Body of pancreas (tissue), 4 donors: ENCODE results near the gene SULT1C4. TPM values are rescaled to one million over a fixed set of nuclear protein-coding genes. Genes with fewer than 3 reads are reported as not detected.
A peak's percentile ranks its signal among the peaks of the same experiment; 100 is the strongest.

Experiments used
- ATAC-seq: fragments of 150-250 bp; one replicate; pipeline ENCODE4 v1.9.1; 2016
- DNase-seq, 4 donors: peaks; one replicate each; pipeline ENCODE4 v3.0.0-alpha.2; 2019
- H3K27ac ChIP-seq, 4 donors: fragments of 200-600 bp; sonication (generic); 1 replicate in 3 of 4; 2 replicates in 1 of 4; pipeline versions ENCODE4 v1.5.1 to v1.6.1; 2016 to 2019; ENCODE audit warnings: mild to moderate bottlenecking in 1 of 4, mixed read lengths in 1 of 4, moderate library complexity in 1 of 4
- H3K27me3 ChIP-seq, 2 donors: fragments of 200-600 bp; sonication (generic); one replicate each; pipeline ENCODE4 v1.6.0; 2016; ENCODE audit warnings: mild to moderate bottlenecking in 1 of 2
- H3K36me3 ChIP-seq, 2 donors: fragments of 200-600 bp; sonication (generic); replicated peaks in 1 of 2; 2 replicates each; pipeline ENCODE4 v1.5.1; 2016; ENCODE audit warnings: low read depth in 2 of 2; ENCODE audit not compliant: insufficient read depth in 1 of 2
- H3K4me1 ChIP-seq: fragments of 200-600 bp; sonication (generic); one replicate; pipeline ENCODE4 v1.6.0; 2016
- H3K4me3 ChIP-seq, 2 donors: fragments of 200-600 bp; sonication (generic); 1 replicate in 1 of 2; 2 replicates in 1 of 2; pipeline ENCODE4 v1.5.1; 2016 to 2019
- H3K9me3 ChIP-seq, 3 donors: fragments of 200-600 bp; sonication (generic); 1 replicate in 2 of 3; 2 replicates in 1 of 3; pipeline ENCODE4 v1.5.1; 2016
- CTCF ChIP-seq, 7 experiments: fragments of 450-650 bp in 4 of 7; fragments of 200-600 bp in 3 of 7; sonication (generic) in 3 of 7; IDR thresholded peaks; one replicate each; pipeline ENCODE4 v1.5.1; 2016 to 2019; ENCODE audit warnings: antibody characterized with exemption in 7 of 7
- POLR2A ChIP-seq, 3 donors: fragments of 450-650 bp; IDR thresholded peaks; one replicate each; pipeline ENCODE4 v1.6.1; 2016; ENCODE audit warnings: antibody characterized with exemption in 3 of 3, mild to moderate bottlenecking in 2 of 3
- WGBS, 2 donors: methylation state at CpG; one replicate each; pipeline ENCODE4 v1.1.5; 2017; 5-methylcytosine and 5-hydroxymethylcytosine counted together
- intact Hi-C: fragments of 100-400 bp; cut with DNase I; formaldehyde crosslinking; loops from one replicate; pipeline ENCODE4 v1.15.1; 2023
- total RNA-seq, 2 donors: library from RNA; depleted of rRNA; stranded (reverse); fragments of >200 nt; gene quantifications; one replicate each; pipeline ENCODE4 v1.1.0, GENCODE V29; 2016

The SULT1C4 gene
- total RNA-seq, 2 donors from 2014 or later, result 1.3 to 4.2 TPM

GRCh38 chr2:108385411-108386071, 7.8 kb downstream of the SULT1C4 start:
- Histone ChIP-seq H3K27ac (peak overlapping the region in 2 of 4 donors; percentile 38 to 46), H3K9me3 (no peaks in the 10 kb centered on the region), H3K4me3 (no peak overlapping the region), H3K4me1 (no peaks in the 10 kb centered on the region), H3K36me3 (no peaks in the 10 kb centered on the region), H3K27me3 (no peaks in the 10 kb centered on the region)
- intact Hi-C loops, result no loop called here
- peak; percentile 65 for ATAC-seq
- TF ChIP-seq CTCF (IDR thresholded peaks at IDR 0.05) (no peak), POLR2A (IDR thresholded peaks at IDR 0.05) (no peak)
- no peak for DNase-seq
- 67 to 70% methylated on average over 5 of the region's 5 CpGs for WGBS, 2 donors

GRCh38 chr2:108388045-108388444, 10.3 kb downstream of the SULT1C4 start:
- Histone ChIP-seq H3K4me1 (no peaks in the 10 kb centered on the region), H3K9me3 (no peaks in the 10 kb centered on the region), H3K27me3 (no peaks in the 10 kb centered on the region), H3K4me3 (no peak overlapping the region), H3K27ac (no peak overlapping the region), H3K36me3 (no peaks in the 10 kb centered on the region)
- TF ChIP-seq CTCF (IDR thresholded peaks at IDR 0.05) (no peak), POLR2A (IDR thresholded peaks at IDR 0.05) (no peak)
- DNase-seq, result no peak
- 71 to 74% methylated on average over 9 of the region's 9 CpGs for WGBS, 2 donors
- ATAC-seq, result no peak
- intact Hi-C loops, result no loop called here

GRCh38 chr2:108390340-108390739, 12.6 kb downstream of the SULT1C4 start:
- Histone ChIP-seq H3K4me1 (no peaks in the 10 kb centered on the region), H3K9me3 (no peaks in the 10 kb centered on the region), H3K27ac (no peak overlapping the region), H3K27me3 (no peaks in the 10 kb centered on the region), H3K4me3 (no peak overlapping the region), H3K36me3 (no peaks in the 10 kb centered on the region)
- intact Hi-C loops, result no loop called here
- TF ChIP-seq CTCF (IDR thresholded peaks at IDR 0.05) (no peak), POLR2A (IDR thresholded peaks at IDR 0.05) (no peak)
- 51 to 56% methylated on average over 2 of the region's 2 CpGs for WGBS, 2 donors
- no peak for ATAC-seq
- no peak for DNase-seq

GRCh38 chr2:108392029-108392428, 14.3 kb downstream of the SULT1C4 start:
- TF ChIP-seq CTCF (IDR thresholded peaks at IDR 0.05) (no peak), POLR2A (IDR thresholded peaks at IDR 0.05) (no peak)
- H3K4me3 ChIP-seq, result no peak overlapping the region
- no peaks in the 10 kb centered on the region for H3K9me3 ChIP-seq
- no peak overlapping the region for H3K27ac ChIP-seq
- intact Hi-C loops, result no loop called here
- ATAC-seq, result no peak
- H3K27me3 ChIP-seq, result no peaks in the 10 kb centered on the region
- H3K36me3 ChIP-seq, result no peaks in the 10 kb centered on the region
- H3K4me1 ChIP-seq, result no peaks in the 10 kb centered on the region
- 82 to 90% methylated on average over 1 of the region's 1 CpG for WGBS, 2 donors
- DNase-seq, result no peak

- Histone ChIP-seq H3K27ac (no peak overlapping the region), H3K27me3 (no peaks in the 10 kb centered on the region), H3K36me3 (no peaks in the 10 kb centered on the region), H3K4me3 (no peak overlapping the region), H3K9me3 (no peaks in the 10 kb centered on the region), H3K4me1 (no peaks in the 10 kb centered on the region)
- ATAC-seq (no peak), DNase-seq (no peak)
- intact Hi-C loops, result no loop called here
- TF ChIP-seq POLR2A (IDR thresholded peaks at IDR 0.05) (no peak), CTCF (IDR thresholded peaks at IDR 0.05) (no peak)
Measured at GRCh38 chr2:108393197-108393596, 15.4 kb downstream of the SULT1C4 start.
